Cortex of kidney (tissue), 1 donor: ENCODE results near the gene ACY1.
"Not testable (repeated sequence)": the region's sequence is repeated elsewhere in the genome, so short reads cannot be mapped to it uniquely, and the experiment has no call there.

Experiments used
- DNase-seq: peaks from one replicate; lab custom pipeline; 2025; lab: John Stamatoyannopoulos, UW

The ACY1 gene

GRCh38 chr3:51983578-51984268, 388 bp downstream of the ACY1 start:
- DNase-seq: no peak

GRCh38 chr3:51984269-51984647, 923 bp downstream of the ACY1 start:
- DNase-seq: no peak

DNA sequence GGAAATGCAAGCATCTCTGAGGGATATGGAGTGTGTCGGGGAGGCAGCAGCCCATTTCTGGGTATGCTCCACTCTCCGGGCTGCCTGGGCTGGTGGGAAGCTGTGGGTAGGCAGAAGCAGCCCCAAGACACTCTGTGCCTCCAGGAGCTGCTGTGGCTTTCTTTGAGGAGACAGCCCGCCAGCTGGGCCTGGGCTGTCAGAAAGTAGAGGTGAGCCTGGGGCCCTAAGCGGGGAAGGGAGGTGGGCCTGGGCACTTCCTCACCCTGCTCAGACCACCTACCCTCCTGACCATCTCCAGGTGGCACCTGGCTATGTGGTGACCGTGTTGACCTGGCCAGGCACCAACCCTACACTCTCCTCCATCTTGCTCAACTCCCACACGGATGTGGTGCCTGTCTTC, 1.7 kb downstream of the ACY1 start:
- no peak for DNase-seq

GRCh38 chr3:51986010-51986947, 2.9 kb downstream of the ACY1 start:
- DNase-seq: no peak

DNA sequence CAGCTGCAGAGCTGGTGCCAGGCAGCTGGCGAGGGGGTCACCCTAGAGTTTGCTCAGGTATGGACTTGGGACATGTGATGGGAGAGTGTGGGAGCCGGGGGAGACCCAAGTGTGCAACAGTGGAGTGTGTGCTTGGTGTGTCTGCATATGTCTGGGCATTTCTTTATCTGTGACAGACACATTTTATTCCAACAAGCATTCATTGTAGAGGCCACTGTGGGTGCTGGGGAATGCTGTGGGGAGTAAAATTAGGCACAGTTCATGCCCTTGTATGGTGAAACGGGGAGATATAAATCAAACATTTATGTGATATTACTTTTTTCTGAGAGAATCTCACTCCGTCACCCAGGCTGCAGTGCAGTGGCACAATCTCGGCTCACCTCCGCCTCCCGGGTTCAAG, 4.2 kb downstream of the ACY1 start:
- DNase-seq: no peak

DNA sequence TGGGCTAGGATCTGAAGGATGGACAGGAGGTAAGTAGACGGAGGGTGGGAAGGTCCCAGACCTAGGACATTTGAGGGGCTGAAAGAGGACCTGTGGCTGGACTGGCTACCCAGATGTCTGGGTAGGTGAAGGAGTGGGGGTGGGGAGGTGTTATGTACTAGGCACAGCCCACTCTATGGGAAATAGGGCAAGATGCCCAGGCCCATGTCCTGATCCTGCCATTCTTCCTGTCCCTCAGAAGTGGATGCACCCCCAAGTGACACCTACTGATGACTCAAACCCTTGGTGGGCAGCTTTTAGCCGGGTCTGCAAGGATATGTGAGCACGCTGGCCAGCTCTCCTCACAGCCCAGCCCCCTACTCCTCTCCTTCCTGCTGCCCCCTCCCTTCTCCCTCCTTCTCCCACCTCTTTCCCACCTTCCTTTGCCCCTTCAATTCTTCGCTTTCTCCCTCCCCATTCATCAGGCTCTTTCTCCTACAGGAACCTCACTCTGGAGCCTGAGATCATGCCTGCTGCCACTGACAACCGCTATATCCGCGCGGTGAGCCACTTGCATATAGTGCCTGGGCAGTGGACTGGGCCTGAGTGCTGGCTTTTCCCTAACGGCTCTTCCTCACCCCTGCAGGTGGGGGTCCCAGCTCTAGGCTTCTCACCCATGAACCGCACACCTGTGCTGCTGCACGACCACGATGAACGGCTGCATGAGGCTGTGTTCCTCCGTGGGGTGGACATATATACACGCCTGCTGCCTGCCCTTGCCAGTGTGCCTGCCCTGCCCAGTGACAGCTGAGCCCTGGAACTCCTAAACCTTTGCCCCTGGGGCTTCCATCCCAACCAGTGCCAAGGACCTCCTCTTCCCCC, 5.2 kb downstream of the ACY1 start:
- no peak for DNase-seq

DNA sequence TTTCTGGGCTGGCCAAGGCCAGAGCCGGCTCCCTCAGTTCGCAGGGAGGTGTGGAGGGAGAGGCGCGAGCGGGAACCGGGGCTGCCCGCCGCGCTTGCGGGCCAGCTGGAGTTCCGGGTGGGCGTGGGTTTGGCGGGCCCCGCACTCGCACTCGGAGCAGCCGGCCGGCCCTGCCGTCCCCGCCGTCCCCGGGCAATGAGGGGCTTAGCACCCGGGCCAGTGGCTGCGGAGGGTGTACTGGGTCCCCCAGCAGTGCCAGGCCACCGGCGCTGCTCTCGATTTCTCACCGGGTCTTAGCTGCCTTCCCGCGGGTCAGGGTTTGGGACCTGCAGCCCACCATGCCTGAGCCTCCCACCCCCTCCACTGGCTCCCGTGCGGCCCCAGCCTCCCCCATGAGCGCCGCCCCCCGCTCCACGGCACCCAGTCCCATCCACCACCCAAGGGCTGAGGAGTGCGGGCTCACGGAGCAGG, 7.2 kb downstream of the ACY1 start:
- not testable (repeated sequence) for DNase-seq

DNA sequence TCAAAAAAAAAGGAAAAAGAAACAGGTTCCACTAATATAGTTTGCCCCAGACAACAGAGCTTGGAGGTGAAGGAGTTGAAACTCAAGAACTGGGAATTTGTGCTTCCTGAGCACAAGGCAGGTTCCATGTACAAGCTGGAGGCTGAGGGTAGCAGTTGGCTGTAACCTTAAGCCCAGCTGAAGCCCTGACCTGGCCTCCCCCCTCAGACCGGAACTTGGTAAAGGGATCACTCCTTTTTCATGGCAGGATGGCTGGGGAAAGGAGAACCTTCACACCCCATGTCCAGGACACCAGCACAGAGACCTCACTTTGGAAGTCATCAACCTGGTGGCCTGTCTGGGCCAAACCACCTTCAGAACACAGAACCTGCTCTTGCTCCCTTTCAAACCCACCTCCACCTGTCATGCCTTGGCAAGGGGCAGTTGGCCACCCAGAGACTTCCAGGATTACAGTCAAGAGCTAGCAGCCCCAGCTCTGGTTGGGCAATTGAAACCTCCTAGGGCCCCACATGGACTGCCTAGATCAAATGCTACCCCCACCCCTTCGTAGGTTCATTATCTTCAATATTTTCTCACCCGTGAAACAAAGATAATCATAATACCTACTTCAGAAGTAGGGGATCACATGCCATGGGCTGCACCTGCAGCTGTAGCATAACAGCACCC, 8.8 kb downstream of the ACY1 start:
- no peak for DNase-seq

GRCh38 chr3:51993657-51994056, 10.3 kb downstream of the ACY1 start:
- not testable (repeated sequence) for DNase-seq

DNA sequence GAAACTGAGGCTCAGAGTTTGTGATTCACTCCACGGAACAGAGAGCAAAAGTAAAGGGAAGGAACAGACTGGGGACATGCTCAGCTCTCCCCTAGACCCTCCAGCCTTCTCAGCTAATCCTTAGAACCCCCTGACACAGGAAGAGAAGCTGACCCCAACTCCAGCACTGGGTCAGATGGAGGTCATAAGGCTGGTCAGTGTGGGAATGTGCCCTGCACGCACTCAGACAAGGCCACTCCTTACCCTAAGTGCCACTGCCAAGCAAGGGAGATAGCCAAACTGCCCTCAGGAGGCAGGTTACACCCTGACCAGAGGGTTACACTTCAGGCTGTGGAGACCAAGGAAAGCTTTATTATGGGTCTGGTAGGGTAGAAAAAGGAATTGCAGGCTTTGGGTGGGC, 11.2 kb downstream of the ACY1 start:
- DNase-seq: no peak

DNA sequence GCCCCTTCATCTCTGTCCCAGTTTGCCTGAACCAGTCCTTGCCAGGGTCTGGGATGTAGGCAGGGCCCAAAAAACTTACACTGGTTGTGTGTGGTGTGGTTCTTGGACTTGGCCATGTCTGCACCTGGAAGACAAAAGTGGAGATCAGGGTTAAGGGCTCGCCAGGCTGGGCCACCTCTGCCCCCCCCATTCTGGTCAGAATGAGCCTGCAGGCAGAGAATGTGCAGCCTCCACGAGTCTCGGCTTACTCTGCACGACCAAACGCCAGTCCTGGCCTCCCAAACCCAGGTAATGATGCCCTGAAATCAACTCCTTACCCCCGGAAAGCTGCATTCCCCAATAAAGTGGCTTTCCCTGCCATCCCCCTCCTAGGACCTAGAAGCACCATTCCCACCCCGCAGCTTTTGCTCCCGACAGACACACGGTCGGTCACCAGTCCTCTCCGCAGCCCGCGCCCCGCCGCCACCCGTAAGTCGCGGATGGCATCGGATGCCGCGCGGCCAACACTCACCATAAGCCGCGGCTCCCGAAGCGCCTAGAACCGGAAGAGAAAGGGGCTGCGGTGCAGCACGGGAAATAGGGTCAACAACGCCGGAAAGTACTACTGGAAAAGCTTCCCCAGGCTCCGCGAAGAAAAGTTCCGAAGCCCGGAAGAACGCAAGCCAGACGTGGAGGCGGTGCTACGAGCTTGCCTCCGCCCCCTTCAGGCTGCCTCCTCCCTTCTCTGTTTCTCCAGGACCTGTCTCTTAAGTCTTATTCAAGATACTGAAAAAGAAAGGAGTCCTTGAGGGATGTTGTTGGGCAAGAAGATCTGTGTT, 12.2 kb downstream of the ACY1 start, which contains the start of gene RPL29:
RPL29 (minus strand) TSS at position 550 of the 818 bp plus-strand sequence; CDS start at position 116, 434 bp downstream.
- DNase-seq: no peak

DNA sequence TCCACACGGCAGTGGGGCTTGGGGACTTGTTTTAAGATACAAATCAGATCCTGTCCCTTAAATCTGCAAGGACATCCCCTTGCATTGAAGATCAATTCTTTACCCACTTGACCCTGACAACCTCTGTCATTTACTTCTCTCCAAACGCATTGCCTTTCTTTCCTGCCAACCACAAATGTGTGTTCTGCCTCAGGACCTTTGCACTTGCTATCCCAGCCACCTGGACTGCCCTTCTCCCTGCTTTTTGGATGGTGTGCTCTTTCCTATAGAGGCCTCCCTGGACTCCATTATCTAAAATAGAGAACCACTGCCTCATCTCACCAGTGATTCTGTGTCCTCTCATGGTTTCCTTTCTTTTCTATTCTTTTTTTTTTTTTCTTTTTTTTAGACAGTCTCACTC, 13.8 kb downstream of the ACY1 start:
- DNase-seq: no peak

- DNase-seq: no peak
Measured at GRCh38 chr3:51997935-51998596, 14.7 kb downstream of the ACY1 start.

GRCh38 chr3:51998774-51999173, 15.4 kb downstream of the ACY1 start:
- DNase-seq: no peak

DNA sequence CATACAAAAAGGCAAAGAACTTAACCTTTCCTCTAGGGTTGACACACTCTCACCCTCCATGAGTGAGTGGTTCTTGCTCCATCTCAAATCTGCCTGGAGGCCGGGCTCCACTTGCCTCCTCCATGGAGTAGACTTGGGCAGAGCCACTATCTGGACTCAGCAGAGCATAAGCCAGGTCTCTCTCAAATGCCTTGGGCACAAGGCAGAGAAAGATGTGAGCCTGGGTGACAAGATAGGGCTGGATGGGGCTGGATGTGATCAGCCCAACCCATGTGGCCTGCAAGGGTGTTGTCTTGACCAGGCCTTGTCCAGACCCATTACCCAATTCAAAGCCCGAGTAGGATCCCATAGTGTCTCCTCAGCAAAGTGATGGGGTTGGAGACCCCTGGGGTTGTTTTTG, 16.5 kb downstream of the ACY1 start:
- DNase-seq: no peak

GRCh38 chr3:52001443-52001974, 18.2 kb downstream of the ACY1 start:
- DNase-seq: no peak

DNA sequence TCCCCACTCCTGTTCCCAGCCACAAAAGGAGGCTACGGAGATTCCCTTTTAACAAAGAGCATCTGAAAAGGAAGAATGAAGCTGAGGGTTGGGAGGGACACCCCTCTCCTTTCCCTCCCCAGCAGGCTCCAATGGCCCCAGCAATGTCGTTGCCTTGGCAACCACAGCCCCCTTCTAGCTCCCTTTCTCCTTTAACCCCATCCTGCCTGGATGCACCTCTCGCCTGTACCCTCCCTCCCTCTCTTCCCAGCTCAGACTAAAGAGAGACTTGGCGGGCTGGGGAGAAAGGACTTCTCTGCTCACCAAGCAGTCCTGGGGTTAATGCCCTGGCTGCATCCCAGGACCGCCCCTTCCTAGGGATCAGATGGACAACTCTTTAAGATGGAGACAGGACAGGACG, 19.4 kb downstream of the ACY1 start:
- no peak for DNase-seq

GRCh38 chr3:52004163-52004787, 20.9 kb downstream of the ACY1 start:
- DNase-seq: no peak

DNA sequence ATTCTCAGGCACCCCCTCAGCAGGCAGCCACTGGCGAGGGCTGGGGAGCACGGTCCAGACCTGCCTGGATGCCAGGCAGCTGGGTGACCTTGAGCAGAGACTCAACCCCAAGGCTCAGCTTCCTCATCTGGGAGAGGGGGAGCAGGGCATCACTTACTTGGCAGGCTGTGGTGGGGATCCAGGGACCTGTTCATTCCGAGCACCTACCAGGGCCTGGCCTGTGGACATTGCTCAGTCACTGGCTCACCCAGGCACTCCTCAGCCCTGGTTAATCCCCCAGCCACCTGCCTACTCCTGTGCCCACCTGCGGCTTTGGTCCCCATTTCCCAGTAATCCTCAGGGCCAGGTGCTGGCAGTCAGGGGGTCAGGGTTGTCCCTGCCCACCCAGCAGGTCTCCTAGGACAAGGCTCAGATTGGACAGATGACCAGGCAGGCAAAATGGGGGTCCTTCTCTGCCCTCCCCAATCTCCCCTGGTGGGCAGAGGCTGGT, 21.6 kb downstream of the ACY1 start:
- DNase-seq: no peak
